Measurements from ENCODE around the gene ACVR2A.

DNA sequence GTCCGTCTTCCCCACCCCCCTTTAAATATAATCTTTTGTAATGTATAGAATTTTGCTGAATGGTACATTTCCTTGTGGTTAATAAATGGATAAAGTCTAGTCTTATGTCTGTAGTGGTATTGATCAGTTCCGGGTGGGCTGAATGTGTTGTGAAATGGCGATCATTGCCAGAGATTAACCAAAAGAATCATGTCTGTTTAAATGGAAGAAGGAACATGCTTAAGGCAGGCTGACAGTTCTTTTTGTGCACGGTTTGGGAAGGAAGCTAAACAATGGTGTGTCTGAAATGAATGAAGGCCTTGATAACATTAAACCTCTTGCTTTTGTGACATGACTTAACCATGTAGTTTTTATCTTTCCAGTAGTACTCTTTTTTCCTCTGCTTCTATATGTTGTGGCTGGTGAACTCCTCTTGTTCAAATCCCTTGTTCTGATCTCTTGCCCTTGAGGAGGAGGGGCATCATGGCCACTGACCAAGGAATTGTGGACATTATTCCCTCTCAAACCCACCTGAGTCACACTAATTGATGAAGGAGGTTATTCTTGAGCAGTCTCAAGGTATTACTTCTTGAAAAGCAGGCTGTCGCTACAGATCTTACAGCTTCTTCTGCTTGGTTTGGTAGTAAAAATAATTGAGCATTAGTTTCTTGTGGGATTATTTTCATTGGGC is 1.7 kb downstream of the ACVR2A start:
- no peak for TF ChIP-seq CTCF (IDR thresholded peaks at IDR 0.05)
- TF ChIP-seq EP300 (IDR thresholded peaks at IDR 0.05), result no peak
- no peak for TF ChIP-seq POLR2A (IDR thresholded peaks at IDR 0.05; ENCODE audit: low read depth)
